Loucy (cell line): Measurements from ENCODE around the gene ERI2.

Source experiments
- H2AFZ ChIP-seq: fragments of 200-600 bp; sonication (generic); 2 replicates; pipeline ENCODE4 v1.6.0; 2016; ENCODE audit warnings: antibody characterized with exemption, mild to moderate bottlenecking, low read length, moderate library complexity
- H3F3A ChIP-seq: fragments of 200-600 bp; 2 replicates; pipeline ENCODE4 v1.6.0; 2016; ENCODE audit warnings: antibody characterized with exemption, low read depth, mild to moderate bottlenecking
- H3K27me3 ChIP-seq: fragments of 200-600 bp; sonication (generic); 2 replicates; pipeline ENCODE4 v1.6.1; 2014; ENCODE audit warnings: low read length, mild to moderate bottlenecking; ENCODE audit not compliant: insufficient read depth, poor library complexity, severe bottlenecking
- H3K36me3 ChIP-seq: fragments of 200-600 bp; sonication (generic); 2 replicates; pipeline ENCODE4 v1.6.1; 2016; ENCODE audit warnings: low read length; ENCODE audit not compliant: insufficient read depth
- H3K4me1 ChIP-seq: fragments of 200-600 bp; sonication (generic); 2 replicates; pipeline ENCODE4 v1.5.1; 2014; ENCODE audit warnings: low read length, mild to moderate bottlenecking; ENCODE audit not compliant: insufficient read depth, poor library complexity, severe bottlenecking
- H3K4me2 ChIP-seq: fragments of 200-600 bp; sonication (generic); 2 replicates; pipeline ENCODE4 v1.6.0; 2014; ENCODE audit warnings: antibody characterized with exemption, low read length, low read depth, mild to moderate bottlenecking; ENCODE audit not compliant: poor library complexity, severe bottlenecking
- H3K4me3 ChIP-seq: fragments of 200-600 bp; sonication (generic); 2 replicates; pipeline ENCODE4 v1.5.1; 2014; ENCODE audit warnings: low read length, mild to moderate bottlenecking, mixed read lengths; ENCODE audit not compliant: poor library complexity, severe bottlenecking
- H3K79me2 ChIP-seq: fragments of 200-600 bp; sonication (generic); 2 replicates; pipeline ENCODE4 v1.6.1; 2014; ENCODE audit warnings: low read length; ENCODE audit not compliant: insufficient read depth
- H3K9ac ChIP-seq: fragments of 200-600 bp; sonication (generic); 2 replicates; pipeline ENCODE4 v1.6.0; 2014; ENCODE audit warnings: mild to moderate bottlenecking, low read depth, low read length, moderate library complexity; ENCODE audit not compliant: poor library complexity, severe bottlenecking
- H3K9me2 ChIP-seq: fragments of 200-600 bp; sonication (generic); replicated peaks from 2 replicates; pipeline ENCODE4 v1.6.1; 2016; ENCODE audit warnings: low read depth, low read length, mixed read lengths
- H3K9me3 ChIP-seq: fragments of 200-600 bp; sonication (generic); 2 replicates; pipeline ENCODE4 v1.6.1; 2014; ENCODE audit warnings: mild to moderate bottlenecking, antibody characterized with exemption, low read length, low read depth; ENCODE audit not compliant: insufficient read depth
- H4K20me1 ChIP-seq: fragments of 200-600 bp; sonication (generic); 2 replicates; pipeline ENCODE4 v1.6.0; 2014; ENCODE audit warnings: antibody characterized with exemption, low read length, mild to moderate bottlenecking; ENCODE audit not compliant: insufficient read depth, poor library complexity, severe bottlenecking
- CTCF ChIP-seq: fragments of 200-600 bp; sonication (generic); conservative IDR thresholded peaks from 2 replicates; pipeline ENCODE4 v1.5.1; 2014; ENCODE audit warnings: mild to moderate bottlenecking, antibody characterized with exemption, low read length
- EZH2phosphoT487 ChIP-seq: fragments of 200-600 bp; IDR thresholded peaks from 2 replicates; pipeline ENCODE4 v1.6.1; 2018; ENCODE audit warnings: antibody characterized with exemption, mild to moderate bottlenecking, moderate library complexity, borderline replicate concordance

The ERI2 gene

GRCh38 chr16:20803192-20803560 is 3.1 kb downstream of the ERI2 start:
- Histone ChIP-seq H3K9me3 (no peaks in the 10 kb centered on the region), H3K9ac (peak overlapping the region; percentile 43), H3K36me3 (no peaks in the 10 kb centered on the region), H3K79me2 (peaks cover 34% of the 10 kb centered on the region), H3F3A (peaks cover 9% of the 10 kb centered on the region), H3K4me3 (peak overlapping the region; percentile 41), H3K9me2 (no peaks in the 10 kb centered on the region), H3K4me2 (peak overlapping the region; percentile 54), H2AFZ (no peak overlapping the region), H3K27me3 (no peaks in the 10 kb centered on the region), H3K4me1 (peaks cover 43% of the 10 kb centered on the region), H4K20me1 (no peaks in the 10 kb centered on the region)
- TF ChIP-seq CTCF, result no peak
- no peak for TF ChIP-seq EZH2phosphoT487

- H3K4me2 ChIP-seq, result peak overlapping the region; percentile 12
- peaks cover 18% of the 10 kb centered on the region for H3K79me2 ChIP-seq
- H2AFZ ChIP-seq, result no peak overlapping the region
- H3K27me3 ChIP-seq, result no peaks in the 10 kb centered on the region
- H3K9me2 ChIP-seq, result no peaks in the 10 kb centered on the region
- TF ChIP-seq EZH2phosphoT487 (no peak), CTCF (no peak)
- H4K20me1 ChIP-seq, result no peaks in the 10 kb centered on the region
- H3K4me1 ChIP-seq, result peaks cover 46% of the 10 kb centered on the region
- H3K4me3 ChIP-seq, result no peak overlapping the region
- peaks cover 4% of the 10 kb centered on the region; the same call in 1 of the 2 replicates for H3F3A ChIP-seq
- H3K36me3 ChIP-seq, result peaks cover 9% of the 10 kb centered on the region
- no peak overlapping the region for H3K9ac ChIP-seq
- no peaks in the 10 kb centered on the region for H3K9me3 ChIP-seq
Observed at GRCh38 chr16:20801278-20801677, 5.0 kb downstream of the ERI2 start.

GRCh38 chr16:20799599-20799998 is 6.7 kb downstream of the ERI2 start:
- Histone ChIP-seq H4K20me1 (no peaks in the 10 kb centered on the region), H3K4me2 (no peak overlapping the region), H3K79me2 (0 out of 2 replicates have a peak, but pooled peaks cover 2% of the 10 kb centered on the region), H3K4me1 (peaks cover 46% of the 10 kb centered on the region), H3K36me3 (peaks cover 9% of the 10 kb centered on the region), H2AFZ (no peak overlapping the region), H3F3A (peaks cover 4% of the 10 kb centered on the region; the same call in 1 of the 2 replicates), H3K4me3 (no peak overlapping the region), H3K9me3 (no peaks in the 10 kb centered on the region), H3K27me3 (no peaks in the 10 kb centered on the region), H3K9me2 (no peaks in the 10 kb centered on the region), H3K9ac (no peak overlapping the region)
- TF ChIP-seq EZH2phosphoT487, result no peak
- peak; percentile 84 for TF ChIP-seq CTCF
